ENCODE measurements around the gene F10.

F10 gene

DNA sequence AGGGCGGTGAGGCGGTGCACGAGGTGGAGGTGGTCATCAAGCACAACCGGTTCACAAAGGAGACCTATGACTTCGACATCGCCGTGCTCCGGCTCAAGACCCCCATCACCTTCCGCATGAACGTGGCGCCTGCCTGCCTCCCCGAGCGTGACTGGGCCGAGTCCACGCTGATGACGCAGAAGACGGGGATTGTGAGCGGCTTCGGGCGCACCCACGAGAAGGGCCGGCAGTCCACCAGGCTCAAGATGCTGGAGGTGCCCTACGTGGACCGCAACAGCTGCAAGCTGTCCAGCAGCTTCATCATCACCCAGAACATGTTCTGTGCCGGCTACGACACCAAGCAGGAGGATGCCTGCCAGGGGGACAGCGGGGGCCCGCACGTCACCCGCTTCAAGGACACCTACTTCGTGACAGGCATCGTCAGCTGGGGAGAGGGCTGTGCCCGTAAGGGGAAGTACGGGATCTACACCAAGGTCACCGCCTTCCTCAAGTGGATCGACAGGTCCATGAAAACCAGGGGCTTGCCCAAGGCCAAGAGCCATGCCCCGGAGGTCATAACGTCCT lies 26.4 kb downstream of the F10 start:
- TF ChIP-seq, protein P1, sequence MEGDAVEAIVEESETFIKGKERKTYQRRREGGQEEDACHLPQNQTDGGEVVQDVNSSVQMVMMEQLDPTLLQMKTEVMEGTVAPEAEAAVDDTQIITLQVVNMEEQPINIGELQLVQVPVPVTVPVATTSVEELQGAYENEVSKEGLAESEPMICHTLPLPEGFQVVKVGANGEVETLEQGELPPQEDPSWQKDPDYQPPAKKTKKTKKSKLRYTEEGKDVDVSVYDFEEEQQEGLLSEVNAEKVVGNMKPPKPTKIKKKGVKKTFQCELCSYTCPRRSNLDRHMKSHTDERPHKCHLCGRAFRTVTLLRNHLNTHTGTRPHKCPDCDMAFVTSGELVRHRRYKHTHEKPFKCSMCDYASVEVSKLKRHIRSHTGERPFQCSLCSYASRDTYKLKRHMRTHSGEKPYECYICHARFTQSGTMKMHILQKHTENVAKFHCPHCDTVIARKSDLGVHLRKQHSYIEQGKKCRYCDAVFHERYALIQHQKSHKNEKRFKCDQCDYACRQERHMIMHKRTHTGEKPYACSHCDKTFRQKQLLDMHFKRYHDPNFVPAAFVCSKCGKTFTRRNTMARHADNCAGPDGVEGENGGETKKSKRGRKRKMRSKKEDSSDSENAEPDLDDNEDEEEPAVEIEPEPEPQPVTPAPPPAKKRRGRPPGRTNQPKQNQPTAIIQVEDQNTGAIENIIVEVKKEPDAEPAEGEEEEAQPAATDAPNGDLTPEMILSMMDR (IDR thresholded peaks at IDR 0.05; ENCODE audit: insufficient read depth, missing control alignments), result no peak
- FAIRE-seq (no peak), DNase-seq (ENCODE audit: insufficient read length, low spot score) (no peak)

GRCh38 chr13:113149711-113150549 lies 27.3 kb downstream of the F10 start:
- FAIRE-seq, result no peak
- no peak for DNase-seq (ENCODE audit: insufficient read length, low spot score)
- TF ChIP-seq, protein P1 (IDR thresholded peaks at IDR 0.05; ENCODE audit: insufficient read depth, missing control alignments), result no peak

- FAIRE-seq (no peak), DNase-seq (ENCODE audit: insufficient read length, low spot score) (no peak)
- TF ChIP-seq, protein P1 (IDR thresholded peaks at IDR 0.05; ENCODE audit: insufficient read depth, missing control alignments), result no peak
Observed at GRCh38 chr13:113150550-113151365, 28.2 kb downstream of the F10 start.

GRCh38 chr13:113151745-113152690 lies 29.4 kb downstream of the F10 start:
- TF ChIP-seq, protein P1 (IDR thresholded peaks at IDR 0.05; ENCODE audit: insufficient read depth, missing control alignments), result no peak
- DNase-seq (ENCODE audit: insufficient read length, low spot score), result no peak
- FAIRE-seq, result no peak

DNA sequence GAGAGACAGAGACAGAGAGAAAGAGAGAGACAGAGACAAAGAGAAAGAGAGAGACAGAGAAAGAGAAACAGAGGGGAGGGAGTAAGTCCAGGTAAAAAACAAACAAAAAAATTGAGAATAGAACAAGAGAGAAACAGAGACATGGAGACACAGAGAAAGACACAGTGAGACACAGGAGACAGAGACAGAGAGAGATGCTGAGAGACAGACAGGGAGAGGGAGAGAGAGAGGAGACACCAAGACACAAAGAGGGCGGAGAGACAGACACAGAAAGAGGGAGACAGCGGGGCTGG lies 30.0 kb downstream of the F10 start:
- TF ChIP-seq, protein P1 (IDR thresholded peaks at IDR 0.05; ENCODE audit: insufficient read depth, missing control alignments), result no peak
- no peak for DNase-seq (ENCODE audit: insufficient read length, low spot score)
- no peak for FAIRE-seq

- DNase-seq (ENCODE audit: insufficient read length, low spot score) (no peak), FAIRE-seq (no peak)
- TF ChIP-seq, protein P1 (IDR thresholded peaks at IDR 0.05; ENCODE audit: insufficient read depth, missing control alignments), result no peak
Observed at GRCh38 chr13:113152984-113153809, 30.6 kb downstream of the F10 start.

All from D721Med (cell line).